ENCODE measurements around the gene PDZD7.

GRCh38 chr10:101036726-101037125 is 5.8 kb upstream of the PDZD7 start:
- TF ChIP-seq CTCF (IDR thresholded peaks at IDR 0.05 in 2 of 3, conservative IDR thresholded peaks at IDR 0.05 in 1 of 3; ENCODE audit: borderline replicate concordance in 1 of 3, insufficient read depth in 1 of 3, low read depth in 2 of 3, low read length in 2 of 3) (no peak), POLR2AphosphoS5 (IDR thresholded peaks at IDR 0.05; ENCODE audit: low read depth, low read length) (no peak), SIN3A (IDR thresholded peaks at IDR 0.05; ENCODE audit: low read depth) (no peak), YY1 (IDR thresholded peaks at IDR 0.05; ENCODE audit: extremely low read depth, insufficient replicate concordance, low read depth, low read length) (no peak), ZNF274 (IDR thresholded peaks at IDR 0.05; ENCODE audit: low read depth, low read length) (no peak)
- TF ChIP-seq, protein P1, sequence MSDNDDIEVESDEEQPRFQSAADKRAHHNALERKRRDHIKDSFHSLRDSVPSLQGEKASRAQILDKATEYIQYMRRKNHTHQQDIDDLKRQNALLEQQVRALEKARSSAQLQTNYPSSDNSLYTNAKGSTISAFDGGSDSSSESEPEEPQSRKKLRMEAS (IDR thresholded peaks at IDR 0.05), result no peak
